GM12878 (cell line): ENCODE data around the gene RPL7L1. TPM values are rescaled to one million over a fixed set of nuclear protein-coding genes. Genes with fewer than 3 reads are reported as not detected.

Experiments used
- CBFB ChIP-seq: IDR thresholded peaks from 2 replicates; pipeline ENCODE4 v1.6.1; 2016; ENCODE audit warnings: antibody characterized with exemption, low read depth
- CBX3 ChIP-seq: fragments of 200-600 bp; sonication (generic); IDR thresholded peaks from 2 replicates; pipeline ENCODE4 v1.6.1; 2016; ENCODE audit warnings: low read depth, borderline replicate concordance
- DPF2 ChIP-seq: fragments of 450-650 bp; IDR thresholded peaks from 2 replicates; pipeline ENCODE4 v1.6.1; 2017; ENCODE audit warnings: mild to moderate bottlenecking
- E2F4 ChIP-seq: IDR thresholded peaks from 2 replicates; pipeline ENCODE4 v1.6.1; 2012; ENCODE audit warnings: low read depth, low read length, improper control_type of control experiment
- MTA2 ChIP-seq: fragments of 450-650 bp; IDR thresholded peaks from 2 replicates; pipeline ENCODE4 v1.6.1; 2016; ENCODE audit warnings: low read depth, mild to moderate bottlenecking, moderate library complexity
- MYB ChIP-seq: fragments of 150-350 bp; IDR thresholded peaks from 2 replicates; pipeline ENCODE4 v1.6.1; 2014; ENCODE audit warnings: mild to moderate bottlenecking, low read depth, low read length, borderline replicate concordance
- NFIC ChIP-seq: IDR thresholded peaks from 2 replicates; pipeline ENCODE4 v1.6.1; 2012; ENCODE audit warnings: low read depth, mild to moderate bottlenecking, inconsistent platforms, low read length, moderate library complexity
- NR2F1 ChIP-seq: fragments of 450-650 bp; conservative IDR thresholded peaks from 2 replicates; pipeline ENCODE4 v1.6.1; 2017; ENCODE audit warnings: mild to moderate bottlenecking
- NRF1 ChIP-seq: conservative IDR thresholded peaks from 2 replicates; pipeline ENCODE4 v1.6.1; 2011; ENCODE audit warnings: mild to moderate bottlenecking, low read depth, low read length, improper control_type of control experiment
- POU2F2 ChIP-seq: IDR thresholded peaks from 3 replicates; pipeline ENCODE4 v1.6.1; 2011; ENCODE audit warnings: low read depth, mild to moderate bottlenecking, low read length, borderline replicate concordance
- SMC3 ChIP-seq: IDR thresholded peaks from 2 replicates; pipeline ENCODE4 v1.6.1; 2011; ENCODE audit warnings: low read length, improper control_type of control experiment, borderline replicate concordance
- SRF ChIP-seq, 2 experiments: IDR thresholded peaks; 2 replicates each; pipeline ENCODE4 v1.6.1; 2011; ENCODE audit warnings: low read depth in 2 of 2, low read length in 2 of 2, mild to moderate bottlenecking in 1 of 2, moderate library complexity in 1 of 2
- ZBTB4 ChIP-seq: fragments of 450-650 bp; formaldehyde crosslinking; IDR thresholded peaks from 2 replicates; pipeline ENCODE4 v1.4.0; 2022; ENCODE audit warnings: mild to moderate bottlenecking, moderate library complexity
- polyA plus RNA-seq, 11 experiments: library from polyadenylated mRNA; depleted of rRNA in 4 of 11; unstranded in 6 of 11; stranded (reverse) in 5 of 11; fragments of >200 nt; fragmentation: Nextera tagmentation in 4 of 11; fragmentation: Illumina TruSeq in 1 of 11; extraction: Ambion mirVana in 4 of 11; extraction: Trizol in 1 of 11; gene quantifications; 1 replicate in 1 of 11; 2 replicates in 10 of 11; pipeline versions ENCODE4 v1.2.1 to v1.2.3, GENCODE V29; 2011 to 2016; ENCODE audit warnings: inconsistent platforms in 2 of 11, missing spikeins in 2 of 11, low read depth in 1 of 11
- total RNA-seq, 4 experiments: library from RNA; depleted of rRNA in 3 of 4; stranded (reverse); fragments of >200 nt in 3 of 4; fragmentation: Illumina TruSeq in 1 of 4; extraction: Trizol in 1 of 4; gene quantifications; 2 replicates each; pipeline versions ENCODE4 v1.2.1 to v1.2.3, GENCODE V29; 2013 to 2021
- TF ChIP-seq, protein P1 (sequence below): IDR thresholded peaks from 2 replicates; pipeline ENCODE4 v1.6.1; 2012; ENCODE audit warnings: improper control_type of control experiment, low read depth, low read length; ENCODE audit not compliant: insufficient replicate concordance
- TF ChIP-seq, protein P2 (sequence below): fragments of 450-650 bp; IDR thresholded peaks from 2 replicates; pipeline ENCODE4 v1.6.1; 2017; ENCODE audit warnings: low read depth, mild to moderate bottlenecking, moderate library complexity
- TF ChIP-seq, protein P3 (sequence below): fragments of 450-650 bp; IDR thresholded peaks from 2 replicates; pipeline ENCODE4 v1.6.1; 2018; ENCODE audit warnings: mild to moderate bottlenecking, low read depth, moderate library complexity; ENCODE audit not compliant: partially characterized antibody

RPL7L1 gene
- total and polyA plus RNA-seq, 10 of the 15 experiments (the other 5 are each of a cell fraction or from before 2014, with no cell fraction given), result 54.1 to 154 (median 104) TPM

DNA sequence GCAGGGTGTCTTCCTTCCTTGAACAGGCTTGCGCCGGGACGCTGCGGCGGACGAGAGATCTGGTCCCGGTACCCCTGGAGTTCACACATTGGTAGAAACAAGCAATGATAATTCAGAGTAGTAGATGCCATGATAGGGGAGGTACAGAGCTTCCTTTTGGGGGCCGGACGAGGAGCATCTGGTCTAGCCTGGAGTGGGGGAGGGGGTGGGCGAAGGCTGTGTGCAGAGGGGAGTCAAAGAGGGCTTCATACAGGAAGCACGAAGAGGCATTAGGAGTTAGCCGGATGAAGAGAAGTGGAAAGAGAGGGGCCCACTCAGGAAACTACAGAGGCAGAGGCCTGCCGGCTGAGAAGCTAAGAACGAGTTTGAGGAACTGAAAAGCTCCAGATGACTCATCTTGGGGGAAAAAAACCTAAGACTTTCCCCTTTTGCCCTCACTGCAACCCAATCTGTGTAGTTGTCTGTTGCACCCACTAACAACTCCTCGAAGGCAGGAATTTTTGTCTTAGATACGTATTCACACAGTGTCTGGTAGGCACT, 50.5 kb downstream of the RPL7L1 start (continued):
- TF ChIP-seq E2F4 (no peak), NR2F1 (peak; percentile 94), CBX3 (no peak), NFIC (peak; percentile 96), DPF2 (peak; percentile 100), MTA2 (peak; percentile 91), POU2F2 (peak; percentile 63), SRF (IDR thresholded peaks at IDR 0.05; ENCODE audit: low read depth in 2 of 2, low read length in 2 of 2) (peak in 1 of 2 experiments; percentile 76; a peak in 1 of 4 replicates), ZBTB4 (CRISPR knock-in tag) (no peak), CBFB (0 out of 2 replicates have a peak, but pooled peaks have one; percentile 47), SMC3 (no peak), NRF1 (no peak), MYB (peak; percentile 70)
- TF ChIP-seq, protein P1, sequence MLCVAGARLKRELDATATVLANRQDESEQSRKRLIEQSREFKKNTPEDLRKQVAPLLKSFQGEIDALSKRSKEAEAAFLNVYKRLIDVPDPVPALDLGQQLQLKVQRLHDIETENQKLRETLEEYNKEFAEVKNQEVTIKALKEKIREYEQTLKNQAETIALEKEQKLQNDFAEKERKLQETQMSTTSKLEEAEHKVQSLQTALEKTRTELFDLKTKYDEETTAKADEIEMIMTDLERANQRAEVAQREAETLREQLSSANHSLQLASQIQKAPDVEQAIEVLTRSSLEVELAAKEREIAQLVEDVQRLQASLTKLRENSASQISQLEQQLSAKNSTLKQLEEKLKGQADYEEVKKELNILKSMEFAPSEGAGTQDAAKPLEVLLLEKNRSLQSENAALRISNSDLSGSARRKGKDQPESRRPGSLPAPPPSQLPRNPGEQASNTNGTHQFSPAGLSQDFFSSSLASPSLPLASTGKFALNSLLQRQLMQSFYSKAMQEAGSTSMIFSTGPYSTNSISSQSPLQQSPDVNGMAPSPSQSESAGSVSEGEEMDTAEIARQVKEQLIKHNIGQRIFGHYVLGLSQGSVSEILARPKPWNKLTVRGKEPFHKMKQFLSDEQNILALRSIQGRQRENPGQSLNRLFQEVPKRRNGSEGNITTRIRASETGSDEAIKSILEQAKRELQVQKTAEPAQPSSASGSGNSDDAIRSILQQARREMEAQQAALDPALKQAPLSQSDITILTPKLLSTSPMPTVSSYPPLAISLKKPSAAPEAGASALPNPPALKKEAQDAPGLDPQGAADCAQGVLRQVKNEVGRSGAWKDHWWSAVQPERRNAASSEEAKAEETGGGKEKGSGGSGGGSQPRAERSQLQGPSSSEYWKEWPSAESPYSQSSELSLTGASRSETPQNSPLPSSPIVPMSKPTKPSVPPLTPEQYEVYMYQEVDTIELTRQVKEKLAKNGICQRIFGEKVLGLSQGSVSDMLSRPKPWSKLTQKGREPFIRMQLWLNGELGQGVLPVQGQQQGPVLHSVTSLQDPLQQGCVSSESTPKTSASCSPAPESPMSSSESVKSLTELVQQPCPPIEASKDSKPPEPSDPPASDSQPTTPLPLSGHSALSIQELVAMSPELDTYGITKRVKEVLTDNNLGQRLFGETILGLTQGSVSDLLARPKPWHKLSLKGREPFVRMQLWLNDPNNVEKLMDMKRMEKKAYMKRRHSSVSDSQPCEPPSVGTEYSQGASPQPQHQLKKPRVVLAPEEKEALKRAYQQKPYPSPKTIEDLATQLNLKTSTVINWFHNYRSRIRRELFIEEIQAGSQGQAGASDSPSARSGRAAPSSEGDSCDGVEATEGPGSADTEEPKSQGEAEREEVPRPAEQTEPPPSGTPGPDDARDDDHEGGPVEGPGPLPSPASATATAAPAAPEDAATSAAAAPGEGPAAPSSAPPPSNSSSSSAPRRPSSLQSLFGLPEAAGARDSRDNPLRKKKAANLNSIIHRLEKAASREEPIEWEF, result no peak
- TF ChIP-seq, protein P2, sequence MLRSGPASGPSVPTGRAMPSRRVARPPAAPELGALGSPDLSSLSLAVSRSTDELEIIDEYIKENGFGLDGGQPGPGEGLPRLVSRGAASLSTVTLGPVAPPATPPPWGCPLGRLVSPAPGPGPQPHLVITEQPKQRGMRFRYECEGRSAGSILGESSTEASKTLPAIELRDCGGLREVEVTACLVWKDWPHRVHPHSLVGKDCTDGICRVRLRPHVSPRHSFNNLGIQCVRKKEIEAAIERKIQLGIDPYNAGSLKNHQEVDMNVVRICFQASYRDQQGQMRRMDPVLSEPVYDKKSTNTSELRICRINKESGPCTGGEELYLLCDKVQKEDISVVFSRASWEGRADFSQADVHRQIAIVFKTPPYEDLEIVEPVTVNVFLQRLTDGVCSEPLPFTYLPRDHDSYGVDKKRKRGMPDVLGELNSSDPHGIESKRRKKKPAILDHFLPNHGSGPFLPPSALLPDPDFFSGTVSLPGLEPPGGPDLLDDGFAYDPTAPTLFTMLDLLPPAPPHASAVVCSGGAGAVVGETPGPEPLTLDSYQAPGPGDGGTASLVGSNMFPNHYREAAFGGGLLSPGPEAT, result peak; percentile 92
- TF ChIP-seq, protein P3, sequence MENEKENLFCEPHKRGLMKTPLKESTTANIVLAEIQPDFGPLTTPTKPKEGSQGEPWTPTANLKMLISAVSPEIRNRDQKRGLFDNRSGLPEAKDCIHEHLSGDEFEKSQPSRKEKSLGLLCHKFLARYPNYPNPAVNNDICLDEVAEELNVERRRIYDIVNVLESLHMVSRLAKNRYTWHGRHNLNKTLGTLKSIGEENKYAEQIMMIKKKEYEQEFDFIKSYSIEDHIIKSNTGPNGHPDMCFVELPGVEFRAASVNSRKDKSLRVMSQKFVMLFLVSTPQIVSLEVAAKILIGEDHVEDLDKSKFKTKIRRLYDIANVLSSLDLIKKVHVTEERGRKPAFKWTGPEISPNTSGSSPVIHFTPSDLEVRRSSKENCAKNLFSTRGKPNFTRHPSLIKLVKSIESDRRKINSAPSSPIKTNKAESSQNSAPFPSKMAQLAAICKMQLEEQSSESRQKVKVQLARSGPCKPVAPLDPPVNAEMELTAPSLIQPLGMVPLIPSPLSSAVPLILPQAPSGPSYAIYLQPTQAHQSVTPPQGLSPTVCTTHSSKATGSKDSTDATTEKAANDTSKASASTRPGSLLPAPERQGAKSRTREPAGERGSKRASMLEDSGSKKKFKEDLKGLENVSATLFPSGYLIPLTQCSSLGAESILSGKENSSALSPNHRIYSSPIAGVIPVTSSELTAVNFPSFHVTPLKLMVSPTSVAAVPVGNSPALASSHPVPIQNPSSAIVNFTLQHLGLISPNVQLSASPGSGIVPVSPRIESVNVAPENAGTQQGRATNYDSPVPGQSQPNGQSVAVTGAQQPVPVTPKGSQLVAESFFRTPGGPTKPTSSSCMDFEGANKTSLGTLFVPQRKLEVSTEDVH, result no peak
